Prostate gland (tissue), 2 donors: ENCODE results near the gene TP63.
"Not testable (repeated sequence)": the region's sequence is repeated elsewhere in the genome, so short reads cannot be mapped to it uniquely, and the experiment has no call there.

Source experiments
- CTCF ChIP-seq, 4 experiments: fragments of 200-600 bp in 2 of 4; fragments of 450-650 bp in 2 of 4; sonication (generic) in 2 of 4; IDR thresholded peaks; 1 replicate in 3 of 4; 2 replicates in 1 of 4; pipeline ENCODE4 v1.5.1; 2016 to 2019; ENCODE audit warnings: antibody characterized with exemption in 4 of 4, mild to moderate bottlenecking in 2 of 4, moderate library complexity in 2 of 4
- POLR2A ChIP-seq: fragments of 450-650 bp; IDR thresholded peaks from one replicate; pipeline ENCODE4 v1.6.1; 2016; ENCODE audit warnings: antibody characterized with exemption, mild to moderate bottlenecking
- POLR2AphosphoS5 ChIP-seq: sonication (generic); formaldehyde crosslinking; IDR thresholded peaks from one replicate; pipeline ENCODE4 v1.6.1; 2017; ENCODE audit warnings: antibody characterized with exemption

- TF ChIP-seq CTCF (IDR thresholded peaks at IDR 0.05); POLR2A; POLR2AphosphoS5: not testable (repeated sequence)
Measured at GRCh38 chr3:189596078-189596979, 34.9 kb upstream of the TP63 start.
